HEK293 (cell line): ENCODE results near the gene ANKRD35.

Experiments used
- GLIS2 ChIP-seq: fragments of 450-650 bp; formaldehyde crosslinking; IDR thresholded peaks from 2 replicates; pipeline ENCODE4 v1.5.1; 2016; ENCODE audit warnings: missing biosample characterization, missing genetic modification characterization
- KLF8 ChIP-seq: fragments of 450-650 bp; formaldehyde crosslinking; IDR thresholded peaks from 2 replicates; pipeline ENCODE4 v1.5.1; 2016; ENCODE audit warnings: missing biosample characterization, missing genetic modification characterization
- MEIS1 ChIP-seq: sonication (generic); formaldehyde crosslinking; IDR thresholded peaks from 2 replicates; pipeline ENCODE4 v1.8.1; 2022; ENCODE audit warnings: missing genetic modification reagents, mild to moderate bottlenecking, borderline replicate concordance
- SP2 ChIP-seq: fragments of 450-650 bp; formaldehyde crosslinking; IDR thresholded peaks from 2 replicates; pipeline ENCODE4 v1.5.1; 2016; ENCODE audit warnings: missing biosample characterization, missing genetic modification characterization
- TCF7L2 ChIP-seq: IDR thresholded peaks from 2 replicates; pipeline ENCODE4 v1.6.1; 2011; ENCODE audit warnings: low read depth, mild to moderate bottlenecking, inconsistent platforms, low read length, moderate library complexity, borderline replicate concordance
- ZBTB1 ChIP-seq: fragments of 450-650 bp; formaldehyde crosslinking; IDR thresholded peaks from 2 replicates; pipeline ENCODE4 v1.5.1; 2016; ENCODE audit warnings: missing biosample characterization, missing genetic modification characterization
- ZBTB20 ChIP-seq: fragments of 450-650 bp; formaldehyde crosslinking; IDR thresholded peaks from 2 replicates; pipeline ENCODE4 v1.5.1; 2016; ENCODE audit warnings: missing biosample characterization, missing genetic modification characterization
- ZEB2 ChIP-seq: fragments of 450-650 bp; formaldehyde crosslinking; IDR thresholded peaks from 2 replicates; pipeline ENCODE4 v1.5.1; 2016; ENCODE audit warnings: missing biosample characterization, missing genetic modification characterization
- ZFP41 ChIP-seq: fragments of 450-650 bp; formaldehyde crosslinking; IDR thresholded peaks from 2 replicates; pipeline ENCODE4 v1.5.1; 2016; ENCODE audit warnings: missing biosample characterization, missing genetic modification characterization, borderline replicate concordance
- ZNF10 ChIP-seq: fragments of 450-650 bp; formaldehyde crosslinking; IDR thresholded peaks from 2 replicates; pipeline ENCODE4 v1.5.1; 2017; ENCODE audit warnings: missing biosample characterization, missing genetic modification characterization
- ZNF2 ChIP-seq: fragments of 450-650 bp; formaldehyde crosslinking; IDR thresholded peaks from 2 replicates; pipeline ENCODE4 v1.5.1; 2016; ENCODE audit warnings: missing biosample characterization, missing genetic modification characterization
- ZNF324 ChIP-seq: fragments of 450-650 bp; formaldehyde crosslinking; IDR thresholded peaks from 2 replicates; pipeline ENCODE4 v1.5.1; 2016; ENCODE audit warnings: missing biosample characterization, missing genetic modification characterization
- ZNF433 ChIP-seq: fragments of 450-650 bp; formaldehyde crosslinking; IDR thresholded peaks from 2 replicates; pipeline ENCODE4 v1.5.1; 2016; ENCODE audit warnings: missing biosample characterization, missing genetic modification characterization, low read depth
- ZNF521 ChIP-seq: fragments of 450-650 bp; formaldehyde crosslinking; IDR thresholded peaks from 2 replicates; pipeline ENCODE4 v1.5.1; 2017; ENCODE audit warnings: missing biosample characterization, mild to moderate bottlenecking, missing genetic modification characterization
- ZNF560 ChIP-seq: fragments of 450-650 bp; formaldehyde crosslinking; IDR thresholded peaks from 2 replicates; pipeline ENCODE4 v1.5.1; 2017; ENCODE audit warnings: missing biosample characterization, missing genetic modification characterization, borderline replicate concordance
- ZNF623 ChIP-seq: fragments of 450-650 bp; formaldehyde crosslinking; IDR thresholded peaks from 2 replicates; pipeline ENCODE4 v1.5.1; 2016; ENCODE audit warnings: missing biosample characterization, missing genetic modification characterization
- ZNF654 ChIP-seq: fragments of 450-650 bp; formaldehyde crosslinking; IDR thresholded peaks from 2 replicates; pipeline ENCODE4 v1.5.1; 2016; ENCODE audit warnings: low read depth, missing biosample characterization, missing genetic modification characterization
- ZNF664 ChIP-seq: fragments of 450-650 bp; formaldehyde crosslinking; IDR thresholded peaks from 2 replicates; pipeline ENCODE4 v1.5.1; 2016; ENCODE audit warnings: missing biosample characterization, missing genetic modification characterization
- TF ChIP-seq, protein P1 (sequence below): fragments of 450-650 bp; formaldehyde crosslinking; IDR thresholded peaks from 2 replicates; pipeline ENCODE4 v1.5.1; 2016; ENCODE audit warnings: missing biosample characterization, missing genetic modification characterization
- TF ChIP-seq, protein P2 (sequence below): fragments of 450-650 bp; formaldehyde crosslinking; IDR thresholded peaks from 2 replicates; pipeline ENCODE4 v1.5.1; 2016; ENCODE audit warnings: missing biosample characterization, missing genetic modification characterization
- TF ChIP-seq, protein P3 (sequence below): fragments of 450-650 bp; formaldehyde crosslinking; IDR thresholded peaks from 2 replicates; pipeline ENCODE4 v1.5.1; 2016; ENCODE audit warnings: missing biosample characterization, missing genetic modification characterization
- TF ChIP-seq, protein P4 (sequence below): fragments of 450-650 bp; formaldehyde crosslinking; conservative IDR thresholded peaks from 2 replicates; pipeline ENCODE4 v1.5.1; 2016; ENCODE audit warnings: low read depth, missing biosample characterization, missing genetic modification characterization

ANKRD35 gene

DNA sequence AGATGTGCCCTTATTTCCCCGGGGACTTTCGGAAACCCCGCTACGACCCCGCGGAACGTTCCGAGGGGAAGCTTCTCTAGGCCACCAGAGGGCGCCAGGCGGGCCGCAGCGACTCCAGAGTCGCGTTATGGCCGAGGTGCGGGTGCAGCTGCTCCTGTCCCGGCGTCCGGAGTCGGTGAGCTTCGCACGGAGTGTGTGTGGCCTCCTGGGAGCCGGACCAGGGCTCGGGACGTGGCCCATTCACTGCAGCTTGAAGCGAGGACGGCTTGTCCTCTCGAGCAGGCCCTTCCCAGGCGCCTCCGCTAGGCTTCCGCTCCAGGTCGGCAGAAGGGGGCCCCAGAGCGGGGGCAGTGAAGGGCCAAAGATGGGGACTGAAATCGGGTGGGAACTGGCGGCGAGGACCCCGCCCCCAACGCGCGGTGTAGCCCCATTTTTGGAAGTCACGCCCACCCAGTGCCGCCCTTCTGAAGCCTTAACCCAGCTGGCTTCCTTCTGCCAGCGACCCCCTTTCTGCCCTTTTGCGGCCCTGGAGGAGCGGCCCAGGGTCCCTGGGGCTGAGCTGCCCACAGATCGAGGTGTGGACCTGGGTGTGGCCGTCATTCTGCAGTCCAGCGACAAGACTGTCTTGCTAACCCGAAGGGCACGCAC lies 40.0 kb downstream of the ANKRD35 start, which contains the start of gene NUDT17 (continued):
- TF ChIP-seq, protein P1, sequence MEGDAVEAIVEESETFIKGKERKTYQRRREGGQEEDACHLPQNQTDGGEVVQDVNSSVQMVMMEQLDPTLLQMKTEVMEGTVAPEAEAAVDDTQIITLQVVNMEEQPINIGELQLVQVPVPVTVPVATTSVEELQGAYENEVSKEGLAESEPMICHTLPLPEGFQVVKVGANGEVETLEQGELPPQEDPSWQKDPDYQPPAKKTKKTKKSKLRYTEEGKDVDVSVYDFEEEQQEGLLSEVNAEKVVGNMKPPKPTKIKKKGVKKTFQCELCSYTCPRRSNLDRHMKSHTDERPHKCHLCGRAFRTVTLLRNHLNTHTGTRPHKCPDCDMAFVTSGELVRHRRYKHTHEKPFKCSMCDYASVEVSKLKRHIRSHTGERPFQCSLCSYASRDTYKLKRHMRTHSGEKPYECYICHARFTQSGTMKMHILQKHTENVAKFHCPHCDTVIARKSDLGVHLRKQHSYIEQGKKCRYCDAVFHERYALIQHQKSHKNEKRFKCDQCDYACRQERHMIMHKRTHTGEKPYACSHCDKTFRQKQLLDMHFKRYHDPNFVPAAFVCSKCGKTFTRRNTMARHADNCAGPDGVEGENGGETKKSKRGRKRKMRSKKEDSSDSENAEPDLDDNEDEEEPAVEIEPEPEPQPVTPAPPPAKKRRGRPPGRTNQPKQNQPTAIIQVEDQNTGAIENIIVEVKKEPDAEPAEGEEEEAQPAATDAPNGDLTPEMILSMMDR (tag by site-specific recombination), result peak; percentile 96
- TF ChIP-seq ZBTB1 (no peak), KLF8 (tag by site-specific recombination) (peak; percentile 27; the same call in 1 of the 2 replicates), ZNF623 (tag by site-specific recombination) (no peak), GLIS2 (tag by site-specific recombination) (peak; percentile 63), TCF7L2 (no peak), ZNF664 (tag by site-specific recombination) (no peak), ZNF2 (tag by site-specific recombination) (peak; percentile 61), ZFP41 (tag by site-specific recombination) (no peak), ZNF433 (tag by site-specific recombination) (no peak), ZNF10 (no peak), ZNF654 (tag by site-specific recombination) (no peak; the same call in 1 of the 2 replicates), SP2 (tag by site-specific recombination) (peak; percentile 36), ZNF324 (tag by site-specific recombination) (peak; percentile 67; the same call in 1 of the 2 replicates), ZEB2 (tag by site-specific recombination) (peak; percentile 76; the same call in 1 of the 2 replicates), MEIS1 (CRISPR knock-in tag) (no peak), ZNF560 (tag by site-specific recombination) (no peak), ZNF521 (no peak), ZBTB20 (tag by site-specific recombination) (peak; percentile 75)
- TF ChIP-seq, protein P2, sequence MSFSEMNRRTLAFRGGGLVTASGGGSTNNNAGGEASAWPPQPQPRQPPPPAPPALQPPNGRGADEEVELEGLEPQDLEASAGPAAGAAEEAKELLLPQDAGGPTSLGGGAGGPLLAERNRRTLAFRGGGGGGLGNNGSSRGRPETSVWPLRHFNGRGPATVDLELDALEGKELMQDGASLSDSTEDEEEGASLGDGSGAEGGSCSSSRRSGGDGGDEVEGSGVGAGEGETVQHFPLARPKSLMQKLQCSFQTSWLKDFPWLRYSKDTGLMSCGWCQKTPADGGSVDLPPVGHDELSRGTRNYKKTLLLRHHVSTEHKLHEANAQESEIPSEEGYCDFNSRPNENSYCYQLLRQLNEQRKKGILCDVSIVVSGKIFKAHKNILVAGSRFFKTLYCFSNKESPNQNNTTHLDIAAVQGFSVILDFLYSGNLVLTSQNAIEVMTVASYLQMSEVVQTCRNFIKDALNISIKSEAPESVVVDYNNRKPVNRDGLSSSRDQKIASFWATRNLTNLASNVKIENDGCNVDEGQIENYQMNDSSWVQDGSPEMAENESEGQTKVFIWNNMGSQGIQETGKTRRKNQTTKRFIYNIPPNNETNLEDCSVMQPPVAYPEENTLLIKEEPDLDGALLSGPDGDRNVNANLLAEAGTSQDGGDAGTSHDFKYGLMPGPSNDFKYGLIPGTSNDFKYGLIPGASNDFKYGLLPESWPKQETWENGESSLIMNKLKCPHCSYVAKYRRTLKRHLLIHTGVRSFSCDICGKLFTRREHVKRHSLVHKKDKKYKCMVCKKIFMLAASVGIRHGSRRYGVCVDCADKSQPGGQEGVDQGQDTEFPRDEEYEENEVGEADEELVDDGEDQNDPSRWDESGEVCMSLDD, result peak; percentile 46; the same call in 1 of the 2 replicates
- TF ChIP-seq, protein P3, sequence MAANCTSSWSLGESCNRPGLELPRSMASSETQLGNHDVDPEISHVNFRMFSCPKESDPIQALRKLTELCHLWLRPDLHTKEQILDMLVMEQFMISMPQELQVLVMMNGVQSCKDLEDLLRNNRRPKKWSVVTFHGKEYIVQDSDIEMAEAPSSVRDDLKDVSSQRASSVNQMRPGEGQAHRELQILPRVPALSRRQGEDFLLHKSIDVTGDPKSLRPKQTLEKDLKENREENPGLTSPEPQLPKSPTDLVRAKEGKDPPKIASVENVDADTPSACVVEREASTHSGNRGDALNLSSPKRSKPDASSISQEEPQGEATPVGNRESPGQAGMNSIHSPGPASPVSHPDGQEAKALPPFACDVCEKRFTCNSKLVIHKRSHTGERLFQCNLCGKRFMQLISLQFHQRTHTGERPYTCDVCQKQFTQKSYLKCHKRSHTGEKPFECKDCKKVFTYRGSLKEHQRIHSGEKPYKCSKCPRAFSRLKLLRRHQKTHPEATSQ (tag by site-specific recombination), result no peak
- TF ChIP-seq, protein P4, sequence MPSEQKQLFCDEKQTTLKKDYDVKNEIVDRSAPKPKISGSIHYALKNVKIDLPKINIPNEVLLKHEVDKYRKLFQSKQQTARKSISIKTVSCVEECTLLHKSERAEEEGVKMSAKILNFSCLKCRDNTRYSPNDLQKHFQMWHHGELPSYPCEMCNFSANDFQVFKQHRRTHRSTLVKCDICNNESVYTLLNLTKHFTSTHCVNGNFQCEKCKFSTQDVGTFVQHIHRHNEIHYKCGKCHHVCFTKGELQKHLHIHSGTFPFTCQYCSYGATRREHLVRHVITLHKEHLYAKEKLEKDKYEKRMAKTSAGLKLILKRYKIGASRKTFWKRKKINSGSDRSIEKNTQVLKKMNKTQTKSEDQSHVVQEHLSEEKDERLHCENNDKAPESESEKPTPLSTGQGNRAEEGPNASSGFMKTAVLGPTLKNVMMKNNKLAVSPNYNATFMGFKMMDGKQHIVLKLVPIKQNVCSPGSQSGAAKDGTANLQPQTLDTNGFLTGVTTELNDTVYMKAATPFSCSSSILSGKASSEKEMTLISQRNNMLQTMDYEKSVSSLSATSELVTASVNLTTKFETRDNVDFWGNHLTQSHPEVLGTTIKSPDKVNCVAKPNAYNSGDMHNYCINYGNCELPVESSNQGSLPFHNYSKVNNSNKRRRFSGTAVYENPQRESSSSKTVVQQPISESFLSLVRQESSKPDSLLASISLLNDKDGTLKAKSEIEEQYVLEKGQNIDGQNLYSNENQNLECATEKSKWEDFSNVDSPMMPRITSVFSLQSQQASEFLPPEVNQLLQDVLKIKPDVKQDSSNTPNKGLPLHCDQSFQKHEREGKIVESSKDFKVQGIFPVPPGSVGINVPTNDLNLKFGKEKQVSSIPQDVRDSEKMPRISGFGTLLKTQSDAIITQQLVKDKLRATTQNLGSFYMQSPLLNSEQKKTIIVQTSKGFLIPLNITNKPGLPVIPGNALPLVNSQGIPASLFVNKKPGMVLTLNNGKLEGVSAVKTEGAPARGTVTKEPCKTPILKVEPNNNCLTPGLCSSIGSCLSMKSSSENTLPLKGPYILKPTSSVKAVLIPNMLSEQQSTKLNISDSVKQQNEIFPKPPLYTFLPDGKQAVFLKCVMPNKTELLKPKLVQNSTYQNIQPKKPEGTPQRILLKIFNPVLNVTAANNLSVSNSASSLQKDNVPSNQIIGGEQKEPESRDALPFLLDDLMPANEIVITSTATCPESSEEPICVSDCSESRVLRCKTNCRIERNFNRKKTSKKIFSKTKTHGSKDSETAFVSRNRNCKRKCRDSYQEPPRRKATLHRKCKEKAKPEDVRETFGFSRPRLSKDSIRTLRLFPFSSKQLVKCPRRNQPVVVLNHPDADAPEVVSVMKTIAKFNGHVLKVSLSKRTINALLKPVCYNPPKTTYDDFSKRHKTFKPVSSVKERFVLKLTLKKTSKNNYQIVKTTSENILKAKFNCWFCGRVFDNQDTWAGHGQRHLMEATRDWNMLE (tag by site-specific recombination), result no peak
